ENCODE data around the gene CTSE.

DNA sequence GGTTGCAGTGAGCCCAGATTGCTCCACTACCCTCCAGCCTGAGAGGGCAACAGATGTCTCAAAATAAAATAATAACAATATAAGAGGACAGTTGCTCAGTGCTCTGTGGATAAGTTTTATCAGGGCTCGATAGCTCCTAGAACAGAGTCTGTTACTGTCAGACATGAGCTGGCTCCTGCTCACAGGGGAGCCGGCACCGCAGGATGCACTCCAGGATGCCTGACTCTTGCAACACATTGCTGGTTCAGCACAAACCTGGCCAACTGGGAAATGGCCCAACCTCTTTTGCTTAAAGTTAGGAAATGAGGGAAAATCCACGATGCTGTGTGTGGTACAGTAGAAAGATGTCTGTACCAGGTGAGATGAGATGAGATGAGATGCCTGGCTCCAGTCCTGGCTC lies 5.8 kb upstream of the CTSE start:
- TF ChIP-seq, protein P1, sequence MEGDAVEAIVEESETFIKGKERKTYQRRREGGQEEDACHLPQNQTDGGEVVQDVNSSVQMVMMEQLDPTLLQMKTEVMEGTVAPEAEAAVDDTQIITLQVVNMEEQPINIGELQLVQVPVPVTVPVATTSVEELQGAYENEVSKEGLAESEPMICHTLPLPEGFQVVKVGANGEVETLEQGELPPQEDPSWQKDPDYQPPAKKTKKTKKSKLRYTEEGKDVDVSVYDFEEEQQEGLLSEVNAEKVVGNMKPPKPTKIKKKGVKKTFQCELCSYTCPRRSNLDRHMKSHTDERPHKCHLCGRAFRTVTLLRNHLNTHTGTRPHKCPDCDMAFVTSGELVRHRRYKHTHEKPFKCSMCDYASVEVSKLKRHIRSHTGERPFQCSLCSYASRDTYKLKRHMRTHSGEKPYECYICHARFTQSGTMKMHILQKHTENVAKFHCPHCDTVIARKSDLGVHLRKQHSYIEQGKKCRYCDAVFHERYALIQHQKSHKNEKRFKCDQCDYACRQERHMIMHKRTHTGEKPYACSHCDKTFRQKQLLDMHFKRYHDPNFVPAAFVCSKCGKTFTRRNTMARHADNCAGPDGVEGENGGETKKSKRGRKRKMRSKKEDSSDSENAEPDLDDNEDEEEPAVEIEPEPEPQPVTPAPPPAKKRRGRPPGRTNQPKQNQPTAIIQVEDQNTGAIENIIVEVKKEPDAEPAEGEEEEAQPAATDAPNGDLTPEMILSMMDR (IDR thresholded peaks at IDR 0.05): no peak
- TF ChIP-seq EZH2 (IDR thresholded peaks at IDR 0.05; ENCODE audit: borderline replicate concordance, insufficient read depth, low read depth, low read length, poor library complexity, severe bottlenecking): no peak

Data from B cell (primary cell).